Erythroblast (primary cell): ENCODE measurements around the gene CDH18.

Experiments used
- GATA1 ChIP-seq: IDR thresholded peaks from 2 replicates; pipeline ENCODE4 v1.6.1; 2011; ENCODE audit warnings: low read depth, mild to moderate bottlenecking, control low read depth, low read length, moderate library complexity
- POLR2A ChIP-seq: IDR thresholded peaks from 2 replicates; pipeline ENCODE4 v1.6.1; 2011; ENCODE audit warnings: mild to moderate bottlenecking, low read length

GRCh38 chr5:19986806-19987205, 1.2 kb downstream of the CDH18 start:
- TF ChIP-seq POLR2A (no peak), GATA1 (no peak)
